ENCODE data around the gene IHH.

- TF ChIP-seq POLR2AphosphoS5 (IDR thresholded peaks at IDR 0.05; ENCODE audit: low read depth, low read length) (no peak), REST (IDR thresholded peaks at IDR 0.05; ENCODE audit: insufficient read depth in 1 of 2, low read depth in 2 of 2, low read length in 2 of 2) (no peak), SIN3A (IDR thresholded peaks at IDR 0.05; ENCODE audit: borderline replicate concordance, insufficient read depth, low read length) (no peak)
Observed at GRCh38 chr2:219106251-219106650, 45.5 kb upstream of the IHH start.

All from PFSK-1 (cell line).